Endothelial cell of umbilical vein (primary cell): ENCODE data around the gene IDNK. TPM values are rescaled to one million over a fixed set of nuclear protein-coding genes. Genes with fewer than 3 reads are reported as not detected.

Experiments used
- BruUV-seq: library from RNA; stranded (reverse); fragments of 400-500 nt; replicated peaks from 2 replicates; lab custom pipeline; 2021; lab: Mats Ljungman, UMichigan
- CTCF ChIA-PET: fragments of 300-600, 350-600 bp; sonication (Branson Sonifier 250); formaldehyde crosslinking; loops from one replicate; lab custom pipeline; 2021; ENCODE audit warnings: antibody characterized with exemption, inconsistent platforms; lab: Charles Lee
- POLR2A ChIA-PET: fragments of 300-600, 350-600 bp; sonication (Branson Sonifier 250); formaldehyde crosslinking; loops from one replicate; lab custom pipeline; 2021; ENCODE audit warnings: antibody characterized with exemption, inconsistent platforms; lab: Charles Lee
- DNase-seq: peaks from one replicate; pipeline ENCODE4 v3.0.0-alpha.2; 2011; ENCODE audit warnings: low read depth, low spot score
- FAIRE-seq: peaks from 2 replicates; lab custom pipeline; 2011; peaks lifted over from hg19 to GRCh38; lab: Jason Lieb, UNC
- H2AFZ ChIP-seq: 2 replicates; pipeline ENCODE4 v1.6.0; 2012; ENCODE audit warnings: low read depth, low read length, control low read depth, inconsistent platforms
- H3K27ac ChIP-seq: 2 replicates; pipeline ENCODE4 v1.5.1; 2011; ENCODE audit warnings: low read depth, mild to moderate bottlenecking, control low read depth, low read length, moderate library complexity; ENCODE audit not compliant: insufficient read depth
- H3K27me3 ChIP-seq, 2 experiments: 2 replicates each; pipeline versions ENCODE4 v1.6.0 to v1.6.1; 2011; ENCODE audit warnings: low read length in 2 of 2, mixed read lengths in 1 of 2; ENCODE audit not compliant: control insufficient read depth in 2 of 2, insufficient read depth in 2 of 2
- H3K36me3 ChIP-seq, 2 experiments: 2 replicates in 1 of 2; 3 replicates in 1 of 2; pipeline ENCODE4 v1.5.1; 2011; ENCODE audit warnings: low read length in 2 of 2, mild to moderate bottlenecking in 1 of 2, moderate library complexity in 1 of 2; ENCODE audit not compliant: control insufficient read depth in 2 of 2, insufficient read depth in 2 of 2; ENCODE audit errors: extremely low read depth in 1 of 2
- H3K4me1 ChIP-seq: 3 replicates; pipeline ENCODE4 v1.5.1; 2011; ENCODE audit warnings: mild to moderate bottlenecking, low read length; ENCODE audit not compliant: control insufficient read depth, insufficient read depth; ENCODE audit errors: extremely low read depth
- H3K4me2 ChIP-seq: 2 replicates; pipeline ENCODE4 v1.6.1; 2011; ENCODE audit warnings: low read length, control low read depth, mixed read lengths; ENCODE audit not compliant: insufficient read depth
- H3K4me3 ChIP-seq, 3 experiments: fragments of 200-600 bp in 1 of 3; sonication (generic), shearing (Covaris generic) in 1 of 3; replicated peaks in 1 of 3; 2 replicates each; pipeline ENCODE4 v1.5.1; 2011 to 2016; ENCODE audit warnings: control low read depth in 3 of 3, low read length in 3 of 3, mild to moderate bottlenecking in 2 of 3, inconsistent platforms in 1 of 3, low read depth in 1 of 3, moderate library complexity in 1 of 3; ENCODE audit not compliant: insufficient read depth in 1 of 3
- H3K79me2 ChIP-seq: 2 replicates; pipeline ENCODE4 v1.6.0; 2012; ENCODE audit warnings: low read length, inconsistent platforms; ENCODE audit not compliant: control insufficient read depth, insufficient read depth
- H3K9ac ChIP-seq: replicated peaks from 2 replicates; pipeline ENCODE3; 2011; ENCODE audit warnings: low read length, control low read depth; ENCODE audit not compliant: insufficient read depth; ENCODE audit errors: extremely low read depth
- H3K9me1 ChIP-seq: replicated peaks from 3 replicates; pipeline ENCODE4 v1.6.0; 2011; ENCODE audit warnings: mild to moderate bottlenecking, low read length; ENCODE audit not compliant: control insufficient read depth, insufficient read depth; ENCODE audit errors: extremely low read depth
- H3K9me3 ChIP-seq: replicated peaks from 2 replicates; pipeline ENCODE4 v1.5.1; 2012; ENCODE audit warnings: low read length, inconsistent platforms; ENCODE audit not compliant: control insufficient read depth, insufficient read depth
- H4K20me1 ChIP-seq: replicated peaks from 2 replicates; pipeline ENCODE3; 2011; ENCODE audit warnings: mild to moderate bottlenecking, low read length; ENCODE audit not compliant: control insufficient read depth, insufficient read depth; ENCODE audit errors: extremely low read depth
- CTCF ChIP-seq, 2 donors: IDR thresholded peaks; 1 replicate in 1 of 2; 2 replicates in 1 of 2; pipeline ENCODE4 v1.5.1; 2011; ENCODE audit warnings: low read length in 2 of 2, mild to moderate bottlenecking in 2 of 2, moderate library complexity in 2 of 2, control low read depth in 1 of 2, inconsistent platforms in 1 of 2, low read depth in 1 of 2; ENCODE audit not compliant: insufficient read depth in 1 of 2; ENCODE audit errors: extremely low read depth in 1 of 2
- EZH2 ChIP-seq: IDR thresholded peaks from 2 replicates; pipeline ENCODE4 v1.6.1; 2012; ENCODE audit warnings: borderline replicate concordance, low read depth, mild to moderate bottlenecking, moderate library complexity, low read length, inconsistent platforms; ENCODE audit not compliant: severe bottlenecking
- FOS ChIP-seq: IDR thresholded peaks from 2 replicates; pipeline ENCODE4 v1.6.1; 2011; ENCODE audit warnings: mild to moderate bottlenecking, low read length, moderate library complexity, borderline replicate concordance; ENCODE audit not compliant: insufficient read depth
- GATA2 ChIP-seq: IDR thresholded peaks from 2 replicates; pipeline ENCODE4 v1.7.0; 2011; ENCODE audit warnings: low read depth, mild to moderate bottlenecking, moderate library complexity, mixed read lengths, low read length; ENCODE audit not compliant: insufficient read length, insufficient read depth
- JUN ChIP-seq: IDR thresholded peaks from 2 replicates; pipeline ENCODE4 v1.6.1; 2011; ENCODE audit warnings: borderline replicate concordance, low read depth; ENCODE audit not compliant: insufficient read length, insufficient read depth
- MAX ChIP-seq: IDR thresholded peaks from 2 replicates; pipeline ENCODE4 v1.6.1; 2011; ENCODE audit not compliant: insufficient read depth, insufficient read length
- MYC ChIP-seq: IDR thresholded peaks from one replicate; pipeline ENCODE4 v1.6.1; 2011; ENCODE audit warnings: mild to moderate bottlenecking, low read depth, low read length
- POLR2A ChIP-seq: IDR thresholded peaks from 2 replicates; pipeline ENCODE4 v1.6.1; 2012; ENCODE audit warnings: low read depth, mild to moderate bottlenecking, control low read depth, low read length
- POLR2AphosphoS5 ChIP-seq: IDR thresholded peaks from 2 replicates; pipeline ENCODE4 v1.6.1; 2012; ENCODE audit warnings: low read depth, mild to moderate bottlenecking, control low read depth, low read length, moderate library complexity; ENCODE audit not compliant: insufficient read depth
- dilution Hi-C: fragments of 300-500 bp; cut with MboI; formaldehyde crosslinking; loops from one replicate; pipeline ENCODE4 v1.15.0; 2019; ENCODE audit warnings: low sequenced_read_pairs; ENCODE audit not compliant: extremely low pct_ligation_motif_present
- intact Hi-C: fragments of 100-400 bp; cut with micrococcal nuclease; formaldehyde crosslinking; loops from one replicate; pipeline ENCODE4 v1.10.0; 2022
- polyA plus RNA-seq, 4 experiments: library from polyadenylated mRNA; depleted of rRNA in 3 of 4; stranded (reverse) in 3 of 4; unstranded in 1 of 4; fragments of >200 nt; gene quantifications; 2 replicates each; pipeline versions ENCODE4 v1.2.1 to v1.2.3, GENCODE V29; 2011 to 2012; ENCODE audit warnings: missing spikeins in 1 of 4
- total RNA-seq: library from RNA; stranded (reverse); gene quantifications from 2 replicates; pipeline ENCODE4 v1.2.3, GENCODE V29; 2021

IDNK gene
- total and polyA plus RNA-seq, 2 donors (not counting 3 experiments of a cell fraction or from before 2014, with no cell fraction given), result 2.7 to 4.5 TPM

DNA sequence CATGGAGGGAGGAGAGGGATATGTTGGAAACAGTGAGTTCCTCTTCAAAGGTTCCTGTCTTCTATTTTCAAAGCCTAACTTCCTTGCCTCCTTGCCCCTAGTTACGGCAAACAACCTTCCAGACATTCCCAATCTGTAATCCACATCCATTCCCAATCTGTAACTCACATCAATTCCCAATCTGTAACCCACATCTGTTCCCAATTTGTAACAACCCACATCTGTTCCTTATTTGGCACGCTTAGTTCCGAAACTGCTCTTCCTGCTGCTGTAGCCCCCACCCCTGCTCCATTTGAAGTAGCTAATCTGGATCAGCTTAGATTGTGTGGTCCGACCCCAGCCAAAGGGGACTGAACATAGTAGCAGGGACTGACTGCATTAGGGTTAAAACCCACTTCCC lies 23.9 kb upstream of the IDNK start:
- ChIA-PET POLR2A (no interaction called here), CTCF (interaction anchor here (1.0 kb wide), 1 partner anchor 264 kb away, joined by 3 read pairs; no protein-coding TSS in a partner anchor)
- DNase-seq, result no peak
- Histone ChIP-seq H3K9me1 (no peaks in the 10 kb centered on the region), H2AFZ (no peak overlapping the region), H3K4me2 (no peak overlapping the region), H3K9ac (no peak overlapping the region), H3K4me1 (no peaks in the 10 kb centered on the region), H3K27me3 (no peaks in the 10 kb centered on the region), H3K4me3 (no peak overlapping the region), H3K9me3 (no peaks in the 10 kb centered on the region), H4K20me1 (no peaks in the 10 kb centered on the region), H3K79me2 (no peaks in the 10 kb centered on the region), H3K27ac (no peak overlapping the region), H3K36me3 (no peaks in the 10 kb centered on the region)
- dilution Hi-C loops (no loop called here), intact Hi-C loops (no loop called here)
- TF ChIP-seq EZH2, result no peak
- TF ChIP-seq JUN, result no peak
- no peak for TF ChIP-seq MAX
- no peak for TF ChIP-seq POLR2AphosphoS5
- no peak for TF ChIP-seq MYC
- no peak for TF ChIP-seq POLR2A
- no peak for TF ChIP-seq CTCF (IDR thresholded peaks at IDR 0.05; ENCODE audit: extremely low read depth in 1 of 2, insufficient read depth in 1 of 2, low read depth in 1 of 2, low read length in 2 of 2)
- no peak for TF ChIP-seq GATA2
- TF ChIP-seq FOS, result no peak
- FAIRE-seq, result no peak
- BruUV-seq, result no TSS peak
